Loucy (cell line): ENCODE results near the gene HS6ST2.

ENCODE experiments used
- H2AFZ ChIP-seq: fragments of 200-600 bp; sonication (generic); 2 replicates; pipeline ENCODE4 v1.6.0; 2016; ENCODE audit warnings: antibody characterized with exemption, mild to moderate bottlenecking, low read length, moderate library complexity
- H3F3A ChIP-seq: fragments of 200-600 bp; 2 replicates; pipeline ENCODE4 v1.6.0; 2016; ENCODE audit warnings: antibody characterized with exemption, low read depth, mild to moderate bottlenecking
- H3K27me3 ChIP-seq: fragments of 200-600 bp; sonication (generic); 2 replicates; pipeline ENCODE4 v1.6.1; 2014; ENCODE audit warnings: low read length, mild to moderate bottlenecking; ENCODE audit not compliant: insufficient read depth, poor library complexity, severe bottlenecking
- H3K36me3 ChIP-seq: fragments of 200-600 bp; sonication (generic); 2 replicates; pipeline ENCODE4 v1.6.1; 2016; ENCODE audit warnings: low read length; ENCODE audit not compliant: insufficient read depth
- H3K4me1 ChIP-seq: fragments of 200-600 bp; sonication (generic); 2 replicates; pipeline ENCODE4 v1.5.1; 2014; ENCODE audit warnings: low read length, mild to moderate bottlenecking; ENCODE audit not compliant: insufficient read depth, poor library complexity, severe bottlenecking
- H3K4me2 ChIP-seq: fragments of 200-600 bp; sonication (generic); 2 replicates; pipeline ENCODE4 v1.6.0; 2014; ENCODE audit warnings: antibody characterized with exemption, low read length, low read depth, mild to moderate bottlenecking; ENCODE audit not compliant: poor library complexity, severe bottlenecking
- H3K4me3 ChIP-seq: fragments of 200-600 bp; sonication (generic); 2 replicates; pipeline ENCODE4 v1.5.1; 2014; ENCODE audit warnings: low read length, mild to moderate bottlenecking, mixed read lengths; ENCODE audit not compliant: poor library complexity, severe bottlenecking
- H3K79me2 ChIP-seq: fragments of 200-600 bp; sonication (generic); 2 replicates; pipeline ENCODE4 v1.6.1; 2014; ENCODE audit warnings: low read length; ENCODE audit not compliant: insufficient read depth
- H3K9ac ChIP-seq: fragments of 200-600 bp; sonication (generic); 2 replicates; pipeline ENCODE4 v1.6.0; 2014; ENCODE audit warnings: mild to moderate bottlenecking, low read depth, low read length, moderate library complexity; ENCODE audit not compliant: poor library complexity, severe bottlenecking
- H3K9me2 ChIP-seq: fragments of 200-600 bp; sonication (generic); replicated peaks from 2 replicates; pipeline ENCODE4 v1.6.1; 2016; ENCODE audit warnings: low read depth, low read length, mixed read lengths
- H3K9me3 ChIP-seq: fragments of 200-600 bp; sonication (generic); 2 replicates; pipeline ENCODE4 v1.6.1; 2014; ENCODE audit warnings: mild to moderate bottlenecking, antibody characterized with exemption, low read length, low read depth; ENCODE audit not compliant: insufficient read depth
- H4K20me1 ChIP-seq: fragments of 200-600 bp; sonication (generic); 2 replicates; pipeline ENCODE4 v1.6.0; 2014; ENCODE audit warnings: antibody characterized with exemption, low read length, mild to moderate bottlenecking; ENCODE audit not compliant: insufficient read depth, poor library complexity, severe bottlenecking
- EZH2phosphoT487 ChIP-seq: fragments of 200-600 bp; IDR thresholded peaks from 2 replicates; pipeline ENCODE4 v1.6.1; 2018; ENCODE audit warnings: antibody characterized with exemption, mild to moderate bottlenecking, moderate library complexity, borderline replicate concordance
- TF ChIP-seq, protein P1 (sequence below): fragments of 200-600 bp; sonication (generic); conservative IDR thresholded peaks from 2 replicates; pipeline ENCODE4 v1.5.1; 2014; ENCODE audit warnings: mild to moderate bottlenecking, antibody characterized with exemption, low read length

The HS6ST2 gene

DNA sequence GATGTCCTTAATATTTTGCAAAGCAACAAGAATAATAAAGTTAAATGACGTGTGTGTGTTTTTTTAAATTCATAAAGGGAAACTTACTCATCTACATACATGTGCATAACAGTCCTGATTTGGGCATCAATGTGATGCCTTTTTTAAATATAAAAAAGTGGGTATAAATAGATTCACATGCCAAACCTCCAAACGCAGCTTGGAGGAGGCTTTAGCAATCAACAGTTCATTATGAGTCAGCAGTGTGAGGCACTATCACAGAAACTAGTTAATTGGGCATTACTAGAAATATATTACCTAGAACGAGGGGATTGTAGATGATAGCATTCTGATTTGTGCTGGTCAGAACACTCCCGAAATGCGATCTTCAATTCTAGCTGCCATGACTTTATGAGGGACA, 115.1 kb downstream of the HS6ST2 start:
- Histone ChIP-seq H3K36me3 (no peaks in the 10 kb centered on the region), H3K27me3 (no peaks in the 10 kb centered on the region), H3K79me2 (no peaks in the 10 kb centered on the region), H3K9ac (no peak overlapping the region), H3F3A (no peaks in the 10 kb centered on the region), H3K9me2 (no peaks in the 10 kb centered on the region), H3K4me3 (no peak overlapping the region), H3K4me2 (no peak overlapping the region), H3K9me3 (no peaks in the 10 kb centered on the region), H4K20me1 (no peaks in the 10 kb centered on the region), H3K4me1 (no peaks in the 10 kb centered on the region), H2AFZ (no peak overlapping the region)
- TF ChIP-seq, protein P1, sequence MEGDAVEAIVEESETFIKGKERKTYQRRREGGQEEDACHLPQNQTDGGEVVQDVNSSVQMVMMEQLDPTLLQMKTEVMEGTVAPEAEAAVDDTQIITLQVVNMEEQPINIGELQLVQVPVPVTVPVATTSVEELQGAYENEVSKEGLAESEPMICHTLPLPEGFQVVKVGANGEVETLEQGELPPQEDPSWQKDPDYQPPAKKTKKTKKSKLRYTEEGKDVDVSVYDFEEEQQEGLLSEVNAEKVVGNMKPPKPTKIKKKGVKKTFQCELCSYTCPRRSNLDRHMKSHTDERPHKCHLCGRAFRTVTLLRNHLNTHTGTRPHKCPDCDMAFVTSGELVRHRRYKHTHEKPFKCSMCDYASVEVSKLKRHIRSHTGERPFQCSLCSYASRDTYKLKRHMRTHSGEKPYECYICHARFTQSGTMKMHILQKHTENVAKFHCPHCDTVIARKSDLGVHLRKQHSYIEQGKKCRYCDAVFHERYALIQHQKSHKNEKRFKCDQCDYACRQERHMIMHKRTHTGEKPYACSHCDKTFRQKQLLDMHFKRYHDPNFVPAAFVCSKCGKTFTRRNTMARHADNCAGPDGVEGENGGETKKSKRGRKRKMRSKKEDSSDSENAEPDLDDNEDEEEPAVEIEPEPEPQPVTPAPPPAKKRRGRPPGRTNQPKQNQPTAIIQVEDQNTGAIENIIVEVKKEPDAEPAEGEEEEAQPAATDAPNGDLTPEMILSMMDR: no peak

DNA sequence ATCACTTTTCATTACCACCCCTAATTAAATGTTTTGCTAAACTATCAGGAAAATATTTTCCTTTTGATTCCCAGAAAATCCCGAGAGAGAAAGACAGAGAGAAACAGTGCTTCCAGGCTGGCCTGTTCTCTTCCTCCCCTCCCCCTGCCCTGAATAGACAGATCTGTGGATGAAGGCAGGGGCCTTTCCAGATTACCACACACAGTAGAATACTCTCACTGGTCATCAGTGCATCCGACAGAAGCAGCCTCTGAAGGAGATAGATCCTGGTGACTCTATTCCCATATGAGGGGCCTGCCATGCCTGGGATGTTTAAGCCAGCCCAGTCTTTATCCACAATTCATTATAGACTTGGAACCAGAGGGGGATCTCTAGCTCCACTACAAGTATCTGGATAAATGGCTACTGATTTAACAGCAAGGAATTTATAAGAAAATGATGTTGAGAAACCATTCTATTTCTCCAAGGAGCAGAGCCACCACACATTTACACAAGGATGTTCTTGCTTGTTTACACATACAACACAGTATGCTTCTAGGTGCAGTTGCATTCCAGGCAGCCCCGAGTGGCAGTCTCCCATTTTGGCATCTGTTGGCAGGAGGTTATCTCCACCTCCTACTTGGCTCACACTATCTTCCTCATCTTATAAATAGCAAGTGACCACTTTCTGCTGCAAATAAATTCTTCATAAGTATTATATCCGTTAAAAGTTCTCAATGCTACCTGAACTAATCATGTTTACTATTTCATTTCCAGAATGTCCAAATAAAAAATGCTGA, 115.8 kb downstream of the HS6ST2 start:
- Histone ChIP-seq H3K9me3 (no peaks in the 10 kb centered on the region), H3F3A (no peaks in the 10 kb centered on the region), H3K4me1 (no peaks in the 10 kb centered on the region), H3K79me2 (no peaks in the 10 kb centered on the region), H3K27me3 (no peaks in the 10 kb centered on the region), H3K4me3 (no peak overlapping the region), H2AFZ (no peak overlapping the region), H3K9ac (no peak overlapping the region), H3K36me3 (no peaks in the 10 kb centered on the region), H3K4me2 (no peak overlapping the region), H3K9me2 (no peaks in the 10 kb centered on the region), H4K20me1 (no peaks in the 10 kb centered on the region)
- no peak for TF ChIP-seq EZH2phosphoT487
- TF ChIP-seq, protein P1: no peak

DNA sequence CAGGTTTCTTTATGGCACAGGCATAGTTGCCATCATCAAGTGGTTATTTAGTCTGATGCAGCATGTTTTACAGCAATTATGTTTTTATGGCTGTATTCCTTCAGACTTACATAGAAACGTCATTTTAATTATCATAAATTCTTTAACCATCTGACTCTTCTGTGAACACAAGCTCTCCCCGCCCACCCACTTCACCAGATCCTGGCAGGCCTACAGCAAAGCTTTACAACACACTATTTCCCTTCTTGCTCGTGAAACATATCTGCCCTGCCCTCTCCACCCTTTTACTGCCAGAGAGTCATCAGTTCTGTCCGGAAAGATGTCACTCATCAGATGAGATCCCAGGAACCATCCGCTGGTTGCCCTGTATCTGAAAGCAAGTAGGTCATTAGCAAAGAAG, 120.5 kb downstream of the HS6ST2 start:
- Histone ChIP-seq H3K9me3 (no peaks in the 10 kb centered on the region), H3K36me3 (no peaks in the 10 kb centered on the region), H3F3A (no peaks in the 10 kb centered on the region), H3K9ac (no peak overlapping the region), H3K27me3 (no peaks in the 10 kb centered on the region), H3K4me2 (no peak overlapping the region), H3K4me3 (no peak overlapping the region), H3K79me2 (no peaks in the 10 kb centered on the region), H4K20me1 (no peaks in the 10 kb centered on the region), H2AFZ (no peak overlapping the region), H3K9me2 (no peaks in the 10 kb centered on the region), H3K4me1 (no peaks in the 10 kb centered on the region)
- TF ChIP-seq, protein P1: no peak
- TF ChIP-seq EZH2phosphoT487: no peak
